ENCODE data around the gene MYO15A. TPM values are rescaled to one million over a fixed set of nuclear protein-coding genes. Genes with fewer than 3 reads are reported as not detected.

Gene MYO15A
- total RNA-seq: 1.8 TPM

- DNase-seq (ENCODE audit: low spot score): no peak
Measured at GRCh38 chr17:18108401-18109312, at the start of gene MYO15A. Gene MYO15A, plus strand, starts transcription at chr17:18108756. Its CDS starts 10,045 bp downstream, at chr17:18118801.

- DNase-seq (ENCODE audit: low spot score): no peak
Measured at GRCh38 chr17:18059283-18059682, 49.3 kb upstream of the MYO15A start.

- no peak for DNase-seq (ENCODE audit: low spot score)
Measured at GRCh38 chr17:18064053-18064452, 44.5 kb upstream of the MYO15A start.

GRCh38 chr17:18065546-18065945, 43.0 kb upstream of the MYO15A start:
- DNase-seq (ENCODE audit: low spot score): no peak

GRCh38 chr17:18066866-18067265, 41.7 kb upstream of the MYO15A start:
- no peak for DNase-seq (ENCODE audit: low spot score)

- no peak for DNase-seq (ENCODE audit: low spot score)
Measured at GRCh38 chr17:18069101-18069500, 39.5 kb upstream of the MYO15A start.

- DNase-seq (ENCODE audit: low spot score): no peak
Measured at GRCh38 chr17:18070861-18071340, 37.7 kb upstream of the MYO15A start.

GRCh38 chr17:18071751-18072150, 36.8 kb upstream of the MYO15A start:
- DNase-seq (ENCODE audit: low spot score): no peak

- no peak for DNase-seq (ENCODE audit: low spot score)
Measured at GRCh38 chr17:18074566-18075272, 33.8 kb upstream of the MYO15A start.

GRCh38 chr17:18076936-18077335, 31.6 kb upstream of the MYO15A start:
- no peak for DNase-seq (ENCODE audit: low spot score)

- no peak for DNase-seq (ENCODE audit: low spot score)
Measured at GRCh38 chr17:18079543-18079942, 29.0 kb upstream of the MYO15A start.

- DNase-seq (ENCODE audit: low spot score): no peak
Measured at GRCh38 chr17:18084256-18084655, 24.3 kb upstream of the MYO15A start.

- DNase-seq (ENCODE audit: low spot score): peak; percentile 93
Measured at GRCh38 chr17:18087610-18088491, 20.7 kb upstream of the MYO15A start, which contains the start of gene DRG2. Gene DRG2, plus strand, starts transcription at chr17:18087948. Its CDS starts 76 bp downstream, at chr17:18088024.

GRCh38 chr17:18089613-18090012, 18.9 kb upstream of the MYO15A start:
- DNase-seq (ENCODE audit: low spot score): no peak

- no peak for DNase-seq (ENCODE audit: low spot score)
Measured at GRCh38 chr17:18093616-18094408, 14.7 kb upstream of the MYO15A start.

GRCh38 chr17:18094409-18094807, 14.1 kb upstream of the MYO15A start:
- no peak for DNase-seq (ENCODE audit: low spot score)

GRCh38 chr17:18099516-18099915, 9.0 kb upstream of the MYO15A start:
- DNase-seq (ENCODE audit: low spot score): no peak

GRCh38 chr17:18100616-18101015, 7.9 kb upstream of the MYO15A start:
- DNase-seq (ENCODE audit: low spot score): no peak

GRCh38 chr17:18101828-18102227, 6.7 kb upstream of the MYO15A start:
- DNase-seq (ENCODE audit: low spot score): no peak

GRCh38 chr17:18102640-18103039, 5.9 kb upstream of the MYO15A start:
- no peak for DNase-seq (ENCODE audit: low spot score)

- no peak for DNase-seq (ENCODE audit: low spot score)
Measured at GRCh38 chr17:18105027-18105426, 3.5 kb upstream of the MYO15A start.
